NB4 (cell line): ENCODE data around the gene MYH15.

ENCODE experiments used
- DNase-seq: peaks from one replicate; pipeline ENCODE4 v3.0.0; 2010; ENCODE audit warnings: low read depth
- H3K4me3 ChIP-seq: one replicate; pipeline ENCODE4 v1.5.1; 2011; ENCODE audit warnings: mild to moderate bottlenecking, low read depth, low read length, moderate library complexity
- MYC ChIP-seq: IDR thresholded peaks from 2 replicates; pipeline ENCODE4 v1.6.1; 2011; ENCODE audit warnings: low read depth, low read length
- POLR2A ChIP-seq: IDR thresholded peaks from 2 replicates; pipeline ENCODE4 v1.6.1; 2011; ENCODE audit warnings: mild to moderate bottlenecking; ENCODE audit not compliant: insufficient read length; ENCODE audit errors: extremely low read depth
- TF ChIP-seq, protein P1 (sequence below): IDR thresholded peaks from one replicate; pipeline ENCODE4 v1.5.1; 2012; ENCODE audit warnings: low read depth, low read length
- TF ChIP-seq, protein P2 (sequence below): IDR thresholded peaks from 2 replicates; pipeline ENCODE4 v1.6.1; 2011; ENCODE audit warnings: low read depth, low read length

Gene MYH15

DNA sequence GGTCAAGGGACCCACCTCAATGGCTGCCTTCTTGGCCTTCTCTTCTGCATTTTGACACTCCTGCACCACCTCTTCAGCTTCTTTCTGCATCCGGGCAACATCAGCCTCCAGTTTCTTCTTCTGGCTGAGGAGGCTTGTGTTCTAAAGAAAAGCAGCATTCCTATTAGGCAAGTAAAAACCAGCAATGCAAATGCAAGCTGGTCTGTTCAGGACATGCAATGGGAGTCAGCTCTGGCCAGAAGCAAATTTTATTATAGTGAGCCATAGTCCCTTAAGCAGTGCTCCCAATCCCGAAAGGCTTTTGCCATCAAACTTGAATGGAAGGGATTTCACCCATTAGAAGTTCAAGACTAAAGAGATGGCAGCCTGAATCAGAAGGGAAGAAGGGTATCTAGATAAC, 116.4 kb downstream of the MYH15 start:
- no peak overlapping the region for H3K4me3 ChIP-seq
- no peak for DNase-seq
- TF ChIP-seq POLR2A = no peak
- TF ChIP-seq, protein P1, sequence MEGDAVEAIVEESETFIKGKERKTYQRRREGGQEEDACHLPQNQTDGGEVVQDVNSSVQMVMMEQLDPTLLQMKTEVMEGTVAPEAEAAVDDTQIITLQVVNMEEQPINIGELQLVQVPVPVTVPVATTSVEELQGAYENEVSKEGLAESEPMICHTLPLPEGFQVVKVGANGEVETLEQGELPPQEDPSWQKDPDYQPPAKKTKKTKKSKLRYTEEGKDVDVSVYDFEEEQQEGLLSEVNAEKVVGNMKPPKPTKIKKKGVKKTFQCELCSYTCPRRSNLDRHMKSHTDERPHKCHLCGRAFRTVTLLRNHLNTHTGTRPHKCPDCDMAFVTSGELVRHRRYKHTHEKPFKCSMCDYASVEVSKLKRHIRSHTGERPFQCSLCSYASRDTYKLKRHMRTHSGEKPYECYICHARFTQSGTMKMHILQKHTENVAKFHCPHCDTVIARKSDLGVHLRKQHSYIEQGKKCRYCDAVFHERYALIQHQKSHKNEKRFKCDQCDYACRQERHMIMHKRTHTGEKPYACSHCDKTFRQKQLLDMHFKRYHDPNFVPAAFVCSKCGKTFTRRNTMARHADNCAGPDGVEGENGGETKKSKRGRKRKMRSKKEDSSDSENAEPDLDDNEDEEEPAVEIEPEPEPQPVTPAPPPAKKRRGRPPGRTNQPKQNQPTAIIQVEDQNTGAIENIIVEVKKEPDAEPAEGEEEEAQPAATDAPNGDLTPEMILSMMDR = no peak
- TF ChIP-seq MYC = no peak
- TF ChIP-seq, protein P2, sequence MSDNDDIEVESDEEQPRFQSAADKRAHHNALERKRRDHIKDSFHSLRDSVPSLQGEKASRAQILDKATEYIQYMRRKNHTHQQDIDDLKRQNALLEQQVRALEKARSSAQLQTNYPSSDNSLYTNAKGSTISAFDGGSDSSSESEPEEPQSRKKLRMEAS = no peak

DNA sequence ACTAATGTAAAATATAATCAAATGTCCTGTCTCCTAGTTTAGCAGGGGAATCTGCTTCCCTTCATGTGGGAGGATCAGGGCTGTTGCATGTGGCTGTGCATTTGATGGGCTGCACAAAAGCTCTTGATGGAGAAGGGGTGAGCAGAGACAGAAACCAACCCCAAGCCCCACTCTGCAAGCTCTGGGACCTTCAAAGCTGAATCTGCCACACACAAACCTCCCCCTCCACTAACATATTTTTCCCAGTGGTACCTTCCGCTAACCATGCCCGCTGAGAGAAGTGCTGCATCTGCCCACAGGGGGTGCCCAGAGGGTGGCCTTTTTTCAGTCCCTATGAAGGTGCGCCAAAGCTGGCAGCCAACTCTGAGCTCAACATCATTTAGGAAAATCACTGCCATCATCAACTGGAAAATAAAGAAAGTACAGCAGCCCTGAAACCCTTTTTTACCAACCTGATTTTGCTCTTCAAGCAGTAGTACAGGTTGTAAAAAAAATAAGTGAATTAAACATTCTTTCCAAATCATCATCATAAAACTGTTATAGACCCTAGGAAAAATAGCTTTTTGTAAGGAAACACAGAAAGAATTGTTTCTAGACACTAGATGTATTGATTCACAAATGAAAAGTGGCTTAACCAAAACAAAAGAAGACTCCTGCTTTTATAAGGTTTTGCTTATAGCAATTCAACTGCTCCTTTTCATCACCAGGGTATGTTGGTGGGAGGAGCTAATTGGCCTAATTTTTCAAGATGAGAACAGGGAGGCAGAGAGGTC, 117.1 kb downstream of the MYH15 start:
- H3K4me3 ChIP-seq = no peak overlapping the region
- no peak for DNase-seq
- TF ChIP-seq MYC (no peak), POLR2A (no peak)
- TF ChIP-seq, protein P1 = no peak
- TF ChIP-seq, protein P2 = no peak

DNA sequence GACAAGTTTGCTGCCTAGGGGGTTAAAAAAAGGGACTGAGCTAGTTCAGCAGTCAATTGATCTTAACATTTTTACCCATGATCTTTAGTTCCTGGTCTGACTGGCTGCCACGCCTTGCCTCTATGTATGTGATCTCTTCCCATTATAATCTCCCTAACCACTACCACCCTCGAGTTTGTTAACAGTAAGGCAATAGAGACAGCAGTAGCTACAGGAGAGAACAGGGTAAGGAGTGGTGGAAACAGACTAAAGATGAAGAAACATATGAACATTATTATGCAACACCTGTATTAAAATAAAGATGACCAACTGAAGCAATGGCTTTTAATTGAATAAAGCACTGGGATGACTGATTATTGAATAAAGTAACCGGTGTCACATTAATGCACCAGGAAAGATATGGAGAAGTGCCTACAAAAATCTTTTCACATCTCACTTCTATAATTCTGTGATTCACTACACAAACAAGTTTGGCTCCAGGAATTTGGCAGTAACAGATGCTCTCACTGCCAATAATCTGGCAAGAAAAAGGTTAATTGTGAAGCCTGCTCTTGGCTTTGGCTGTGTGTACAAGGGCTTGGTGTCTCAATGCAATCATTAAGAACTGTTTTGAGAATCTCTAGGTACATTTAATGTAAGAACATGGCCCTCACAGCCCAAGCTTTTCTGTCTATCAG, 118.3 kb downstream of the MYH15 start:
- TF ChIP-seq MYC (no peak), POLR2A (no peak)
- TF ChIP-seq, protein P2 = no peak
- TF ChIP-seq, protein P1 = no peak
- DNase-seq = no peak
- H3K4me3 ChIP-seq = no peak overlapping the region

DNA sequence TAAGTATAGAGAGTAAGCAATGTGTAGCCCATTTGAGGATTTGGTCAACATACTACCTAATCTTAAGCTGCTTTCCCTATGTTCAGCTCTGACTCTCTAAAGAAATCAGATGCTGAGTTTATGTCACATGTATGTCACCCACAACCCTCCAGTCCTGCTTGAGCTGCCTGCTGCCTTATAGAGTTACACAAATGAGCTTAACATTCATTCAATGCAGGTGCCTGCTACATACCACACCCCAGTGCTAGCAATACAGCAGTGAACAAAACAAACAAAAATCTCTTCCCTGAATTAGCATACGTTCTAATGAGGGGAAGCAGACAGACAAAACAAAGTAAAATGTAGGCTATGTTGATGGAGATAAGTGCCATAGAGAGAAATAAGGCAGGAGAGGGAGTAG, 121.0 kb downstream of the MYH15 start:
- no peak overlapping the region for H3K4me3 ChIP-seq
- no peak for DNase-seq
- TF ChIP-seq POLR2A = no peak
- TF ChIP-seq, protein P1 = no peak
- no peak for TF ChIP-seq MYC
- TF ChIP-seq, protein P2 = no peak

DNA sequence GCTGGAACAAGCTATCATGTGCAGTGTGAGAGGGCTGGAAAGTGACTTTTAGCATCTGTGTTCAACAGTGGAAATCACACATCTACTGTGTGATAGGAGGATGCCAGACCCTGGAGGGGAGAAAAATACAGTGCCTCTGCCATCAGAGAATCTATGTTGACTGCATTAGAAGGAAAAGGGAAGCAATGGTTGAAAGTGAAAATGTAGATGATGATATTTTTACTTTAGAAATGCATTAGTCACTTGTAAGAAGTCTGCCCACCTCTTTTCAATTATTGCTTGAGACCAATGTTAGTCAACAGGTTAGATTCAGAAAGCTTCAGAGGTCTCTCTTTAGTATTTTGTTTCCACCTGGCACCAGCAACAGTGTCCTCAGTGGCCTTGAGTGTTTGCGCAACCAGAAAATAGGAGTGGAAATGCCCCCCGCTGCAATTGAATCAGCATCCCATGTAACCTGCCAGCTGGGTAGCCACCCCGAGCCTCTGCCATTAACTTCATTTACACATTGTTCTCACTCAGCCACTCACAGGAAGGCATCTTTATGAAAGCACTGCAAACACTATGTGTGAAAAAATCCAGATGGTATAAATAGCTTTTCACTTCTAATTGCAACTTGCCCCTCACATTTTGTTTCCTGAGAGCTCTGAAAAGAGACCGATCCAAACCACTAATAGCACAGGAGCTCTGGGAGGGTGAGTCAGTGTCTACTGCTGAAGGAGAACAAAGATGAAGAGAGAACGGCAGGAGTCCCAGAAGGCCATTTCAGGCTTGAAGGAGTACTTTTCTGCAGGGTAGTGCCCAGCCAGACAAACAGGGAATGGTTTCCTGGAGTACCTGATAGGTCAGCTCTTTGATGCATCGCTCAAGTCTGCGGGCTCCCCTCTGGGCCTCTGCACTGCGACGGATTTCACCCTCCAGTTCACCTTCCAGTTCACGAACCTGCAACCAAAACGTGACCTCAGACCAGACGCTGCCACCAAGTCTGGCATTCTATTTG, 122.0 kb downstream of the MYH15 start:
- TF ChIP-seq, protein P1 = no peak
- TF ChIP-seq, protein P2 = no peak
- TF ChIP-seq MYC (no peak), POLR2A (no peak)
- no peak overlapping the region for H3K4me3 ChIP-seq
- DNase-seq = no peak
